Sigmoid colon (tissue), 4 donors: ENCODE results near the gene PEX14.

Experiments
- EP300 ChIP-seq, 4 donors: sonication (generic); formaldehyde crosslinking; IDR thresholded peaks; one replicate each; pipeline ENCODE4 v1.6.1; 2017; ENCODE audit warnings: antibody characterized with exemption in 4 of 4
- POLR2A ChIP-seq, 2 donors: fragments of 450-650 bp; IDR thresholded peaks; one replicate each; pipeline ENCODE4 v1.6.1; 2016; ENCODE audit warnings: antibody characterized with exemption in 2 of 2, mild to moderate bottlenecking in 2 of 2, moderate library complexity in 2 of 2
- POLR2AphosphoS5 ChIP-seq, 4 donors: sonication (generic); formaldehyde crosslinking; IDR thresholded peaks; one replicate each; pipeline ENCODE4 v1.6.1; 2017; ENCODE audit warnings: antibody characterized with exemption in 4 of 4
- TF ChIP-seq, protein P1 (sequence below), 4 experiments: fragments of 450-650 bp in 3 of 4; fragments of 200-600 bp in 1 of 4; IDR thresholded peaks; one replicate each; pipeline ENCODE4 v1.5.1; 2016 to 2019; ENCODE audit warnings: antibody characterized with exemption in 4 of 4, mild to moderate bottlenecking in 3 of 4, moderate library complexity in 2 of 4

DNA sequence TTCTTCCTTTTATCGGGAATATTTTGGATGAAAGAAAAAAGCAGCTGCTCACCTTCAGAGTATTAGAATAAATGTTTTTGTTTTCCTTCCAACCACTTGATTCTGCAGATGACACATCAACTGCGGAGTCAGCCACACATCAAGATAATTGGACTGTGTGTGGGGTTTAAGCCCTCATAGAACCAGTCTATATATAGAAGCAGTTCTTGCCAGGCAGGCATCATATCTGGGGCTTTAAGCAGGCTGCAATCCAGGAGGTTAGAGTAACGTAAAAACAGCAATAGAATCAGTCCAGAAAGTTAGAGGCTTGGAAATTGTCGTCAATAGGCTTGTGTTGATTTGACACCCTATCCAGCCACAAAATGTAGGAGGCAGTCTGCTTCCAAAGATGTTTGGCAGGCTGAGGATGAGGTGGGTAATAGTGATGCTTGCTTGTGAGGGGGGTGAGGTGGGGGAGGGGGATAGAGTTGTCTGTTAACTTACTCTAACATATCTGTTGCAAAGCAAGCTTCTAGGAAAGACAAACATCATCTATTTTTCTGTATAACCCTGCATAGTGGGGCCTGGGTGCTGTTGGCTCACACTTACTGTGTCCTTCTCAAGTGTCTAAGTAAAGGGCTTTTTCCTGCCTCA is 64.8 kb downstream of the PEX14 start:
- TF ChIP-seq, protein P1, sequence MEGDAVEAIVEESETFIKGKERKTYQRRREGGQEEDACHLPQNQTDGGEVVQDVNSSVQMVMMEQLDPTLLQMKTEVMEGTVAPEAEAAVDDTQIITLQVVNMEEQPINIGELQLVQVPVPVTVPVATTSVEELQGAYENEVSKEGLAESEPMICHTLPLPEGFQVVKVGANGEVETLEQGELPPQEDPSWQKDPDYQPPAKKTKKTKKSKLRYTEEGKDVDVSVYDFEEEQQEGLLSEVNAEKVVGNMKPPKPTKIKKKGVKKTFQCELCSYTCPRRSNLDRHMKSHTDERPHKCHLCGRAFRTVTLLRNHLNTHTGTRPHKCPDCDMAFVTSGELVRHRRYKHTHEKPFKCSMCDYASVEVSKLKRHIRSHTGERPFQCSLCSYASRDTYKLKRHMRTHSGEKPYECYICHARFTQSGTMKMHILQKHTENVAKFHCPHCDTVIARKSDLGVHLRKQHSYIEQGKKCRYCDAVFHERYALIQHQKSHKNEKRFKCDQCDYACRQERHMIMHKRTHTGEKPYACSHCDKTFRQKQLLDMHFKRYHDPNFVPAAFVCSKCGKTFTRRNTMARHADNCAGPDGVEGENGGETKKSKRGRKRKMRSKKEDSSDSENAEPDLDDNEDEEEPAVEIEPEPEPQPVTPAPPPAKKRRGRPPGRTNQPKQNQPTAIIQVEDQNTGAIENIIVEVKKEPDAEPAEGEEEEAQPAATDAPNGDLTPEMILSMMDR (IDR thresholded peaks at IDR 0.05): no peak
- TF ChIP-seq POLR2A (IDR thresholded peaks at IDR 0.05) (no peak), EP300 (IDR thresholded peaks at IDR 0.05) (no peak), POLR2AphosphoS5 (IDR thresholded peaks at IDR 0.05) (no peak)
